K562 (cell line): ENCODE data around the gene CDX1. TPM values are rescaled to one million over a fixed set of nuclear protein-coding genes. Genes with fewer than 3 reads are reported as not detected.

ENCODE experiments used
- ATAC-seq: fragments of 200-7000 bp; cut with Tn5 transposase; 3 replicates; pipeline ENCODE4 v1.9.1; 2020; ENCODE audit warnings: moderate library complexity
- BruUV-seq: library from RNA; stranded (reverse); fragments of 400-500 nt; replicated peaks from 2 replicates; lab custom pipeline; 2021; lab: Mats Ljungman, UMichigan
- CTCF ChIA-PET: fragments of 300-600 bp; formaldehyde crosslinking; extraction: SDS; loops from one replicate; lab custom pipeline; 2021; ENCODE audit warnings: low intra/inter-chr PET ratio; lab: Yijun Ruan, JAX
- POLR2A ChIA-PET: fragments of 300-600, 350-650 bp; sonication (Branson Sonifier 250); formaldehyde crosslinking; extraction: SDS; loops from one replicate; lab custom pipeline; 2021; ENCODE audit warnings: antibody characterized with exemption, inconsistent platforms; lab: Yijun Ruan, JAX
- DNase-seq, 4 experiments: peaks; one replicate each; pipeline versions ENCODE4 v3.0.0 to v3.0.0-alpha.2; 2011 to 2018; ENCODE audit warnings: low spot score in 3 of 4, mixed read lengths in 3 of 4; ENCODE audit errors: extremely low read depth in 1 of 4
- FAIRE-seq: peaks from 2 replicates; lab custom pipeline; 2011; peaks lifted over from hg19 to GRCh38; lab: Jason Lieb, UNC
- H2AFZ ChIP-seq: 2 replicates; pipeline ENCODE4 v1.6.0; 2011; ENCODE audit warnings: low read depth, low read length, control low read depth, inconsistent platforms
- H3K27ac ChIP-seq: fragments of 200-600 bp; 3 replicates; pipeline ENCODE4 v1.8.0; 2011; ENCODE audit warnings: low read depth, mild to moderate bottlenecking, control low read depth, inconsistent platforms, low read length, moderate library complexity, mixed read lengths; ENCODE audit errors: extremely low read depth
- H3K27me3 ChIP-seq, 2 experiments: fragments of 300-600 bp in 1 of 2; 2 replicates in 1 of 2; 3 replicates in 1 of 2; pipeline versions ENCODE4 v1.6.0 to v1.8.0; 2011; ENCODE audit warnings: inconsistent platforms in 2 of 2, low read length in 2 of 2, mild to moderate bottlenecking in 1 of 2, mixed read lengths in 1 of 2, moderate library complexity in 1 of 2; ENCODE audit not compliant: control insufficient read depth in 2 of 2, insufficient read depth in 2 of 2
- H3K36me3 ChIP-seq: fragments of 300-600 bp; 3 replicates; pipeline ENCODE4 v1.8.0; 2011; ENCODE audit warnings: mild to moderate bottlenecking, low read length, inconsistent platforms; ENCODE audit not compliant: control insufficient read depth, insufficient read depth
- H3K4me1 ChIP-seq, 2 experiments: fragments of 200-600 bp in 1 of 2; replicated peaks in 1 of 2; 2 replicates in 1 of 2; 3 replicates in 1 of 2; pipeline versions ENCODE4 v1.5.1 to v1.8.0; 2011; ENCODE audit warnings: inconsistent platforms in 2 of 2, low read length in 2 of 2, mild to moderate bottlenecking in 1 of 2, mixed read lengths in 1 of 2, moderate library complexity in 1 of 2; ENCODE audit not compliant: control insufficient read depth in 2 of 2, insufficient read depth in 2 of 2
- H3K4me2 ChIP-seq: 2 replicates; pipeline ENCODE4 v1.6.1; 2011; ENCODE audit warnings: low read length, control low read depth, inconsistent platforms, mixed read lengths; ENCODE audit not compliant: insufficient read depth
- H3K4me3 ChIP-seq: fragments of 200-600 bp; sonication (generic), shearing (Covaris generic); 2 replicates; pipeline ENCODE4 v1.5.1; 2016; ENCODE audit warnings: control low read depth, inconsistent platforms
- H3K79me2 ChIP-seq: fragments of 200-600 bp; 3 replicates; pipeline ENCODE4 v1.8.0; 2011; ENCODE audit warnings: low read length, inconsistent platforms; ENCODE audit not compliant: control insufficient read depth, insufficient read depth
- H3K9ac ChIP-seq, 2 experiments: 2 replicates each; pipeline versions ENCODE4 v1.6.0 to v1.6.1; 2011; ENCODE audit warnings: low read depth in 2 of 2, low read length in 2 of 2, control low read depth in 1 of 2, inconsistent platforms in 1 of 2, mild to moderate bottlenecking in 1 of 2, mixed read lengths in 1 of 2; ENCODE audit not compliant: insufficient read depth in 1 of 2
- H3K9me1 ChIP-seq: one replicate; pipeline ENCODE4 v1.6.0; 2011; ENCODE audit warnings: inconsistent platforms, mild to moderate bottlenecking, low read length, moderate library complexity; ENCODE audit not compliant: control insufficient read depth, insufficient read depth
- H3K9me3 ChIP-seq: replicated peaks from 2 replicates; pipeline ENCODE4 v1.5.1; 2011; ENCODE audit warnings: low read depth, low read length, inconsistent platforms; ENCODE audit not compliant: control insufficient read depth, insufficient read depth
- H4K20me1 ChIP-seq: replicated peaks from 2 replicates; pipeline ENCODE4 v1.6.1; 2011; ENCODE audit warnings: low read length, inconsistent platforms, mixed read lengths; ENCODE audit not compliant: control insufficient read depth, insufficient read depth
- LCOR ChIP-seq: sonication (generic); formaldehyde crosslinking; IDR thresholded peaks from 2 replicates; pipeline ENCODE4 v1.8.0; 2022; ENCODE audit warnings: mild to moderate bottlenecking, missing genetic modification reagents
- NR2C1 ChIP-seq, 2 experiments: fragments of 450-650 bp; IDR thresholded peaks; 2 replicates each; pipeline ENCODE4 v1.6.1; 2017; ENCODE audit warnings: mild to moderate bottlenecking in 2 of 2, antibody characterized with exemption in 1 of 2, inconsistent platforms in 1 of 2, missing compliant biosample characterization in 1 of 2, missing genetic modification characterization in 1 of 2
- NR2C2 ChIP-seq, 2 experiments: fragments of 200-800 bp in 1 of 2; sonication (Bioruptor generic) in 1 of 2; sonication (generic) in 1 of 2; formaldehyde crosslinking in 1 of 2; IDR thresholded peaks; 2 replicates each; pipeline versions ENCODE4 v1.6.1 to v1.8.0; 2016 to 2022; ENCODE audit warnings: mild to moderate bottlenecking in 1 of 2, missing compliant biosample characterization in 1 of 2, missing genetic modification characterization in 1 of 2, missing genetic modification reagents in 1 of 2
- SMARCE1 ChIP-seq: fragments of 450-650 bp; IDR thresholded peaks from 2 replicates; pipeline ENCODE4 v1.7.1; 2016; ENCODE audit warnings: mild to moderate bottlenecking
- ZBTB7A ChIP-seq: IDR thresholded peaks from 2 replicates; pipeline ENCODE4 v1.6.1; 2011; ENCODE audit warnings: low read depth, mild to moderate bottlenecking, low read length, moderate library complexity, borderline replicate concordance; ENCODE audit not compliant: control insufficient read depth
- ZFP36 ChIP-seq: fragments of 150-350 bp; IDR thresholded peaks from 2 replicates; pipeline ENCODE4 v1.6.1; 2018; ENCODE audit warnings: low read length, low read depth; ENCODE audit not compliant: partially characterized antibody
- ZNF408 ChIP-seq: fragments of 250-450 bp; sonication (Bioruptor Pico); IDR thresholded peaks from 2 replicates; pipeline ENCODE4 v1.4.0; 2020; ENCODE audit warnings: low read depth, mild to moderate bottlenecking, moderate library complexity
- WGBS: fragments of 100-300 bp; shearing (Covaris generic); methylation state at CpG from one replicate; pipeline ENCODE4 v1.1.6; 2016; ENCODE audit warnings: low coverage, mixed read lengths; ENCODE audit not compliant: insufficient coverage; ENCODE audit errors: missing lambda C conversion rate; 5-methylcytosine and 5-hydroxymethylcytosine counted together
- in situ Hi-C: fragments of 300-500 bp; cut with MboI; formaldehyde crosslinking; loops from 4 replicates; pipeline ENCODE4 v1.15.0; 2018; ENCODE audit warnings: inconsistent platforms, mixed read lengths
- intact Hi-C: fragments of 100-400 bp; cut with micrococcal nuclease; formaldehyde crosslinking; loops from 2 replicates; pipeline ENCODE4 v1.14.2; 2022
- polyA plus RNA-seq, 8 experiments: library from polyadenylated mRNA; depleted of rRNA in 4 of 8; stranded (reverse) in 5 of 8; unstranded in 3 of 8; fragments of >200 nt; fragmentation: Nextera tagmentation in 2 of 8; fragmentation: Illumina TruSeq in 1 of 8; extraction: Ambion mirVana in 2 of 8; extraction: Trizol in 1 of 8; gene quantifications; 2 replicates each; pipeline versions ENCODE4 v1.2.1 to v1.2.3, GENCODE V29; 2011 to 2014; ENCODE audit warnings: inconsistent platforms in 1 of 8, missing spikeins in 1 of 8
- total RNA-seq, 7 experiments: library from RNA; depleted of rRNA in 6 of 7; stranded (reverse); fragments of >200 nt in 6 of 7; fragmentation: Illumina TruSeq in 2 of 7; extraction: Trizol in 2 of 7; gene quantifications; 2 replicates each; pipeline versions ENCODE4 v1.2.1 to v1.2.3, GENCODE V29; 2011 to 2021; ENCODE audit warnings: low replicate concordance in 1 of 7
- TF ChIP-seq, protein P1 (sequence below), 3 experiments: IDR thresholded peaks in 2 of 3; conservative IDR thresholded peaks in 1 of 3; 2 replicates each; pipeline ENCODE4 v1.5.1; 2011 to 2012; ENCODE audit warnings: low read length in 3 of 3, mild to moderate bottlenecking in 3 of 3, control low read depth in 2 of 3, improper control_type of control experiment in 1 of 3, inconsistent platforms in 1 of 3, low read depth in 1 of 3, mixed read lengths in 1 of 3, moderate library complexity in 1 of 3; ENCODE audit not compliant: insufficient read depth in 2 of 3
- TF ChIP-seq, protein P2 (sequence below): fragments of 450-650 bp; IDR thresholded peaks from 2 replicates; pipeline ENCODE4 v1.6.1; 2018; ENCODE audit not compliant: partially characterized antibody
- TF ChIP-seq, protein P3 (sequence below): sonication (generic); formaldehyde crosslinking; IDR thresholded peaks from 2 replicates; pipeline ENCODE4 v1.8.0; 2022; ENCODE audit warnings: missing genetic modification reagents, mild to moderate bottlenecking, moderate library complexity, borderline replicate concordance
- TF ChIP-seq, protein P4 (sequence below): sonication (generic); formaldehyde crosslinking; IDR thresholded peaks from 2 replicates; pipeline ENCODE4 v1.8.1; 2023; ENCODE audit warnings: mild to moderate bottlenecking, missing genetic modification reagents

The CDX1 gene
- total and polyA plus RNA-seq, 9 of the 15 experiments (the other 6 are each of a cell fraction or from before 2014, with no cell fraction given) = 0.06 to 0.16 TPM; not detected in 7

DNA sequence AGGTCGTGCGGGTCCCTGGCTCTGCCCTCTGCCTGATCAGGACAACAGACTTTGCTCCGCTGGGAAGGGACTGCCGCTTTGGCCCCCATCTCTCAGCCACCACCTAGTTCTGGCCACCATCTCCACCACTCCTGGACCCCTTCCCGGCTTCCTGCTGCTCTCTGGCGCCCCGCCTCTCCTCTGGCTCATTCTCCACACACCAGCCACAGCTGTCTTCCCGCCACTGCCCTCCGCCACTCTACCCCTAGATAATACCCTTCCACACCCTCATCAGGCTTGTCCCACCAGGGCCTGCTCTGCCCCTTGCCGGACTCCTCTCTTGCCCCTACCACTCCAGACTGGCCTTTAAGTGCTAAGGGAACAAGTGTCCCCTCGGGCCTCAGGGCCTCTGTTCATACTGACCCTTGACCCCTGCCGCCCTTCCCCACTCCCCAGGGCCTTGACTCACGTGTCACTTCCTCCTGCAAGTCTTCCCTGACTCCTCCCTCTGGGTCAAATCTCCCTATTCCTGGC lies 3.0 kb upstream of the CDX1 start:
- Histone ChIP-seq H2AFZ (peak overlapping the region; percentile 72; the same call in 1 of the 2 replicates), H3K79me2 (no peaks in the 10 kb centered on the region), H3K27me3 (no peaks in the 10 kb centered on the region), H4K20me1 (no peaks in the 10 kb centered on the region; the same call in 1 of the 2 replicates), H3K9me1 (no peaks in the 10 kb centered on the region), H3K4me3 (no peak overlapping the region), H3K36me3 (no peaks in the 10 kb centered on the region), H3K4me1 (peaks cover 19 to 20% of the 10 kb centered on the region in 2 experiments; a peak in 4 of 5 replicates), H3K4me2 (no peak overlapping the region), H3K27ac (no peak overlapping the region), H3K9me3 (no peaks in the 10 kb centered on the region), H3K9ac (peak overlapping the region in 1 of 2 experiments; percentile 66; a peak in 2 of 4 replicates)
- FAIRE-seq = no peak
- DNase-seq = peak; percentile 21 to 44 (median 32)
- POLR2A ChIA-PET = no interaction called here
- 54% methylated on average over 9 of the region's 13 CpGs for WGBS
- intact Hi-C loops (no loop called here), in situ Hi-C loops (no loop called here)
- no TSS peak for BruUV-seq
- ATAC-seq = no peak
- CTCF ChIA-PET = interaction anchor here (0.6 to 3.4 kb wide), 2 partner anchors 55 to 340 kb away, joined by 3 to 25 read pairs; no protein-coding TSS in a partner anchor
- TF ChIP-seq NR2C1 (IDR thresholded peaks at IDR 0.05) (peak; percentile 88), NR2C1 (tag; IDR thresholded peaks at IDR 0.05) (peak; percentile 90), NR2C2 (CRISPR knock-in tag; IDR thresholded peaks at IDR 0.05) (no peak), NR2C2 (tag; IDR thresholded peaks at IDR 0.05) (peak; percentile 70; the same call in 1 of the 2 replicates), SMARCE1 (0 out of 2 replicates have a peak, but pooled peaks have one; percentile 27), LCOR (no peak), ZFP36 (peak; percentile 58), ZBTB7A (peak; percentile 27; the same call in 1 of the 2 replicates), ZNF408 (CRISPR knock-in tag) (no peak)
- TF ChIP-seq, protein P1, sequence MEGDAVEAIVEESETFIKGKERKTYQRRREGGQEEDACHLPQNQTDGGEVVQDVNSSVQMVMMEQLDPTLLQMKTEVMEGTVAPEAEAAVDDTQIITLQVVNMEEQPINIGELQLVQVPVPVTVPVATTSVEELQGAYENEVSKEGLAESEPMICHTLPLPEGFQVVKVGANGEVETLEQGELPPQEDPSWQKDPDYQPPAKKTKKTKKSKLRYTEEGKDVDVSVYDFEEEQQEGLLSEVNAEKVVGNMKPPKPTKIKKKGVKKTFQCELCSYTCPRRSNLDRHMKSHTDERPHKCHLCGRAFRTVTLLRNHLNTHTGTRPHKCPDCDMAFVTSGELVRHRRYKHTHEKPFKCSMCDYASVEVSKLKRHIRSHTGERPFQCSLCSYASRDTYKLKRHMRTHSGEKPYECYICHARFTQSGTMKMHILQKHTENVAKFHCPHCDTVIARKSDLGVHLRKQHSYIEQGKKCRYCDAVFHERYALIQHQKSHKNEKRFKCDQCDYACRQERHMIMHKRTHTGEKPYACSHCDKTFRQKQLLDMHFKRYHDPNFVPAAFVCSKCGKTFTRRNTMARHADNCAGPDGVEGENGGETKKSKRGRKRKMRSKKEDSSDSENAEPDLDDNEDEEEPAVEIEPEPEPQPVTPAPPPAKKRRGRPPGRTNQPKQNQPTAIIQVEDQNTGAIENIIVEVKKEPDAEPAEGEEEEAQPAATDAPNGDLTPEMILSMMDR (IDR thresholded peaks at IDR 0.05 in 2 of 3, conservative IDR thresholded peaks at IDR 0.05 in 1 of 3; ENCODE audit: insufficient read depth in 2 of 3, low read depth in 1 of 3, low read length in 3 of 3) = peak in 1 of 3 experiments; percentile 13; a peak in 2 of 6 replicates
- TF ChIP-seq, protein P2, sequence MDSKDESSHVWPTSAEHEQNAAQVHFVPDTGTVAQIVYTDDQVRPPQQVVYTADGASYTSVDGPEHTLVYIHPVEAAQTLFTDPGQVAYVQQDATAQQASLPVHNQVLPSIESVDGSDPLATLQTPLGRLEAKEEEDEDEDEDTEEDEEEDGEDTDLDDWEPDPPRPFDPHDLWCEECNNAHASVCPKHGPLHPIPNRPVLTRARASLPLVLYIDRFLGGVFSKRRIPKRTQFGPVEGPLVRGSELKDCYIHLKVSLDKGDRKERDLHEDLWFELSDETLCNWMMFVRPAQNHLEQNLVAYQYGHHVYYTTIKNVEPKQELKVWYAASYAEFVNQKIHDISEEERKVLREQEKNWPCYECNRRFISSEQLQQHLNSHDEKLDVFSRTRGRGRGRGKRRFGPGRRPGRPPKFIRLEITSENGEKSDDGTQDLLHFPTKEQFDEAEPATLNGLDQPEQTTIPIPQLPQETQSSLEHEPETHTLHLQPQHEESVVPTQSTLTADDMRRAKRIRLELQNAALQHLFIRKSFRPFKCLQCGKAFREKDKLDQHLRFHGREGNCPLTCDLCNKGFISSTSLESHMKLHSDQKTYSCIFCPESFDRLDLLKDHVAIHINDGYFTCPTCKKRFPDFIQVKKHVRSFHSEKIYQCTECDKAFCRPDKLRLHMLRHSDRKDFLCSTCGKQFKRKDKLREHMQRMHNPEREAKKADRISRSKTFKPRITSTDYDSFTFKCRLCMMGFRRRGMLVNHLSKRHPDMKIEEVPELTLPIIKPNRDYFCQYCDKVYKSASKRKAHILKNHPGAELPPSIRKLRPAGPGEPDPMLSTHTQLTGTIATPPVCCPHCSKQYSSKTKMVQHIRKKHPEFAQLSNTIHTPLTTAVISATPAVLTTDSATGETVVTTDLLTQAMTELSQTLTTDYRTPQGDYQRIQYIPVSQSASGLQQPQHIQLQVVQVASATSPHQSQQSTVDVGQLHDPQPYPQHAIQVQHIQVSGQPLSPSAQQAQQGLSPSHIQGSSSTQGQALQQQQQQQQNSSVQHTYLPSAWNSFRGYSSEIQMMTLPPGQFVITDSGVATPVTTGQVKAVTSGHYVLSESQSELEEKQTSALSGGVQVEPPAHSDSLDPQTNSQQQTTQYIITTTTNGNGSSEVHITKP = peak; percentile 83
- TF ChIP-seq, protein P3, sequence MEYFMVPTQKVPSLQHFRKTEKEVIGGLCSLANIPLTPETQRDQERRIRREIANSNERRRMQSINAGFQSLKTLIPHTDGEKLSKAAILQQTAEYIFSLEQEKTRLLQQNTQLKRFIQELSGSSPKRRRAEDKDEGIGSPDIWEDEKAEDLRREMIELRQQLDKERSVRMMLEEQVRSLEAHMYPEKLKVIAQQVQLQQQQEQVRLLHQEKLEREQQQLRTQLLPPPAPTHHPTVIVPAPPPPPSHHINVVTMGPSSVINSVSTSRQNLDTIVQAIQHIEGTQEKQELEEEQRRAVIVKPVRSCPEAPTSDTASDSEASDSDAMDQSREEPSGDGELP (CRISPR knock-in tag) = 0 out of 2 replicates have a peak, but pooled peaks have one; percentile 29
- TF ChIP-seq, protein P4, sequence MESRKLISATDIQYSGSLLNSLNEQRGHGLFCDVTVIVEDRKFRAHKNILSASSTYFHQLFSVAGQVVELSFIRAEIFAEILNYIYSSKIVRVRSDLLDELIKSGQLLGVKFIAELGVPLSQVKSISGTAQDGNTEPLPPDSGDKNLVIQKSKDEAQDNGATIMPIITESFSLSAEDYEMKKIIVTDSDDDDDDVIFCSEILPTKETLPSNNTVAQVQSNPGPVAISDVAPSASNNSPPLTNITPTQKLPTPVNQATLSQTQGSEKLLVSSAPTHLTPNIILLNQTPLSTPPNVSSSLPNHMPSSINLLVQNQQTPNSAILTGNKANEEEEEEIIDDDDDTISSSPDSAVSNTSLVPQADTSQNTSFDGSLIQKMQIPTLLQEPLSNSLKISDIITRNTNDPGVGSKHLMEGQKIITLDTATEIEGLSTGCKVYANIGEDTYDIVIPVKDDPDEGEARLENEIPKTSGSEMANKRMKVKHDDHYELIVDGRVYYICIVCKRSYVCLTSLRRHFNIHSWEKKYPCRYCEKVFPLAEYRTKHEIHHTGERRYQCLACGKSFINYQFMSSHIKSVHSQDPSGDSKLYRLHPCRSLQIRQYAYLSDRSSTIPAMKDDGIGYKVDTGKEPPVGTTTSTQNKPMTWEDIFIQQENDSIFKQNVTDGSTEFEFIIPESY = peak; percentile 98
